GM12801 (cell line): ENCODE measurements around the gene TSEN54.

ENCODE experiments used
- TF ChIP-seq, protein P1 (sequence below): IDR thresholded peaks from one replicate; pipeline ENCODE4 v1.5.1; 2011; ENCODE audit warnings: control low read depth; ENCODE audit not compliant: insufficient read length; ENCODE audit errors: extremely low read depth

TSEN54 gene

DNA sequence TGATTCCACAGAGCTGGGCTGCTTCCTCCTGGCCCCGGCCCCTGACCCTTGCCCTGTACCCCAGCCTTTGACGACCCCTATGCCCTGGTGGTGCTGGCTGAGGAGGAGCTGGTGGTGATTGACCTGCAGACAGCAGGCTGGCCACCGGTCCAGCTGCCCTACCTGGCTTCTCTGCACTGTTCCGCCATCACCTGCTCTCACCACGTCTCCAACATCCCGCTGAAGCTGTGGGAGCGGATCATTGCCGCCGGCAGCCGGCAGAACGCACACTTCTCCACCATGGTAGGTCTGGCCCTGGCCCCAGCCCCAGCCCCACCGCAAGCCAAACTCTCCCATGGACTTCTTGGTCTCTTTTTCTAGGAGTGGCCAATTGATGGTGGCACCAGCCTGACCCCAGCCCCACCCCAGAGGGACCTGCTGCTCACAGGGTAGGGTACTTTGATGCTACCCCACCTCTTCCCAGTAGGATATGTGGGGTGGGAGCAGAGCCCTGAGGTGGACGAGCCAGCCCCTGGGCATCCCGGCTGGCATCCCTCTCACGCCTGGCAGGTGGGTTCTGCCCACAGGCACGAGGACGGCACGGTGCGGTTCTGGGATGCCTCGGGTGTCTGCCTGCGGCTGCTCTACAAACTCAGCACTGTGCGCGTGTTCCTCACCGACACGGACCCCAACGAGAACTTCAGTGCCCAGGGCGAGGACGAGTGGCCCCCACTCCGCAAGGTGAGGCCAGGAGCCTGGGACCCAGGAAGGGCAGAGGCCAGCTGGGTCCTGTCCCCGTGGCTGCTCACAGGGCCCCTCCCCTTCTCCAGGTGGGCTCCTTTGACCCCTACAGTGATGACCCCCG is 52.3 kb downstream of the TSEN54 start:
- TF ChIP-seq, protein P1, sequence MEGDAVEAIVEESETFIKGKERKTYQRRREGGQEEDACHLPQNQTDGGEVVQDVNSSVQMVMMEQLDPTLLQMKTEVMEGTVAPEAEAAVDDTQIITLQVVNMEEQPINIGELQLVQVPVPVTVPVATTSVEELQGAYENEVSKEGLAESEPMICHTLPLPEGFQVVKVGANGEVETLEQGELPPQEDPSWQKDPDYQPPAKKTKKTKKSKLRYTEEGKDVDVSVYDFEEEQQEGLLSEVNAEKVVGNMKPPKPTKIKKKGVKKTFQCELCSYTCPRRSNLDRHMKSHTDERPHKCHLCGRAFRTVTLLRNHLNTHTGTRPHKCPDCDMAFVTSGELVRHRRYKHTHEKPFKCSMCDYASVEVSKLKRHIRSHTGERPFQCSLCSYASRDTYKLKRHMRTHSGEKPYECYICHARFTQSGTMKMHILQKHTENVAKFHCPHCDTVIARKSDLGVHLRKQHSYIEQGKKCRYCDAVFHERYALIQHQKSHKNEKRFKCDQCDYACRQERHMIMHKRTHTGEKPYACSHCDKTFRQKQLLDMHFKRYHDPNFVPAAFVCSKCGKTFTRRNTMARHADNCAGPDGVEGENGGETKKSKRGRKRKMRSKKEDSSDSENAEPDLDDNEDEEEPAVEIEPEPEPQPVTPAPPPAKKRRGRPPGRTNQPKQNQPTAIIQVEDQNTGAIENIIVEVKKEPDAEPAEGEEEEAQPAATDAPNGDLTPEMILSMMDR = no peak

DNA sequence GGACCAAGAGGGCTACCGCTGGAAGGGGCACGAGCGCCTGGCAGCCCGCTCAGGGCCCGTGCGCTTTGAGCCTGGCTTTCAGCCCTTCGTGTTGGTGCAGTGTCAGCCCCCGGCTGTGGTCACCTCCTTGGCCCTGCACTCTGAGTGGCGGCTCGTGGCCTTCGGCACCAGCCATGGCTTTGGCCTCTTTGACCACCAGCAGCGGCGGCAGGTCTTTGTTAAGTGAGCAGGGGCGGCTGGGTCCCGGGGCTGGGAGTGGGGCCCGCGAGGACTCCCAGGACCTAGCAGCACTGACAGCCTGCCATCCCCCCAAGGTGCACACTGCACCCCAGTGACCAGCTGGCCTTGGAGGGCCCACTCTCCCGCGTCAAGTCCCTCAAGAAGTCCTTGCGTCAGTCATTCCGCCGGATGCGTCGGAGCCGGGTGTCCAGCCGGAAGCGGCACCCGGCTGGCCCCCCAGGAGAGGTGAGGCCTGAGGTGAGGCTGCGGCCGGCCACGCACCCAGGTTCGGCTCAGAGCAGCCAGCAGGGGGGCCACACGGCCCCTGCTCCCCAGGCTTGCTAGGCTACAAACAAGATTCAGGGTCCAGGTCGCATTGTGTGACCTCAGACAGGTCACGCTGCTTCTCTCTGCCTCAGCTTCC is 53.8 kb downstream of the TSEN54 start:
- TF ChIP-seq, protein P1 = no peak

DNA sequence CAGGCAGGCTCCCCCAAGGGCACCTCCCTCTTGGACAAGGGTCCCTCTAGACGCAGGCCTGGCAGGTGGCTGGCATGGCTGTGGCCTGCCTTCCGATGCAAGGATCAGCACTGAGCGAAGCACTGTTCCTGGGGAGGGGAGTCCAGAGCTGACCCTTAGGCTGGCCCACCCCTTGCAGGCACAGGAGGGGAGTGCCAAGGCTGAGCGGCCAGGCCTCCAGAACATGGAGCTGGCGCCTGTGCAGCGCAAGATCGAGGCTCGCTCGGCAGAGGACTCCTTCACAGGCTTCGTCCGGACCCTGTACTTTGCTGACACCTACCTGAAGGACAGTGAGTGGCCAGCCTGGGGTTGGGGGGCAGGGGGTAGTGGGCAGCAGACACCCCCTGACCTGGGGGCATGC is 54.4 kb downstream of the TSEN54 start:
- TF ChIP-seq, protein P1 = no peak

DNA sequence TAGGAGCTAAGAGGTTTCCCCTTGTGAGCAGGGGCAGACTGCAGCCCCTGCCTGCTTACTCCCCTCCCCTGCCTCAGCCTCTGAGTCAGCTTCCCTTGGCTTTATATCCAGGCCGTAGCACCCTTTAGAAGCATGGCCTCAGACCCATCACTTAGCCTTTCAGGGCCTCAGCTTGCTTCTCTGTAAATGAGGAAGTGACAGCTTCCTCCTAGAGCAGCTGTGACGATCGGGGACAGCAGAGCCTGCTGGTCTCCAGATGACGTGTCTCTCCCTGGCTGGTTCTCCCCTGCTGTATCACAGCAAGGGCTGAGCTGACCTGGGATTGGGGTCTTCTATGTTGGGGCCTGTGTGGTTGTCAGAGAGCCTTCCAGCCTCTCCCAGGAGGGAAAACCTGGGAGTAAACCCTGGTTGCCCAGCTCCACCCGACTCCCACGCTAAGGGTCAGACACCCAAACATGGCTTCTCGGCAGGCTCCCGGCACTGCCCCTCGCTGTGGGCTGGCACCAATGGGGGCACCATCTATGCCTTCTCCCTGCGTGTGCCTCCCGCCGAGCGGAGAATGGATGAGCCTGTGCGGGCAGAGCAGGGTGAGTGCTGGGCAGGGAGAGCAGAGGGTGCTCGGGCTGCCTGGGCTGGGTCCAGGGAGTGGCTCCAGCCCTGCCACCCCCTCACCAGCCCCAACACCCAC is 55.0 kb downstream of the TSEN54 start:
- TF ChIP-seq, protein P1 = no peak

DNA sequence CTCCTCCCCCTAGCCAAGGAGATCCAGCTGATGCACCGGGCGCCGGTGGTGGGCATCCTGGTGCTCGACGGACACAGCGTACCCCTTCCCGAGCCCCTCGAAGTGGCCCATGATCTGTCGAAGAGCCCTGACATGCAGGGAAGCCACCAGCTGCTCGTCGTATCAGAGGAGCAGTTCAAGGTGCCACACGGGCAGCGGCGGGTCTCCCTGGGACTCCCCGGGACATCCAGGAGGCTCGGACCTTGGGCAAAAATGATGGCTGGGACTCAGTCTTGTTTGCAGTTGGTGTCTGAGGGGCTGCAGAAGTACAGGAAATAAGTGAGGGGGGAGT is 55.5 kb downstream of the TSEN54 start:
- TF ChIP-seq, protein P1 = no peak

DNA sequence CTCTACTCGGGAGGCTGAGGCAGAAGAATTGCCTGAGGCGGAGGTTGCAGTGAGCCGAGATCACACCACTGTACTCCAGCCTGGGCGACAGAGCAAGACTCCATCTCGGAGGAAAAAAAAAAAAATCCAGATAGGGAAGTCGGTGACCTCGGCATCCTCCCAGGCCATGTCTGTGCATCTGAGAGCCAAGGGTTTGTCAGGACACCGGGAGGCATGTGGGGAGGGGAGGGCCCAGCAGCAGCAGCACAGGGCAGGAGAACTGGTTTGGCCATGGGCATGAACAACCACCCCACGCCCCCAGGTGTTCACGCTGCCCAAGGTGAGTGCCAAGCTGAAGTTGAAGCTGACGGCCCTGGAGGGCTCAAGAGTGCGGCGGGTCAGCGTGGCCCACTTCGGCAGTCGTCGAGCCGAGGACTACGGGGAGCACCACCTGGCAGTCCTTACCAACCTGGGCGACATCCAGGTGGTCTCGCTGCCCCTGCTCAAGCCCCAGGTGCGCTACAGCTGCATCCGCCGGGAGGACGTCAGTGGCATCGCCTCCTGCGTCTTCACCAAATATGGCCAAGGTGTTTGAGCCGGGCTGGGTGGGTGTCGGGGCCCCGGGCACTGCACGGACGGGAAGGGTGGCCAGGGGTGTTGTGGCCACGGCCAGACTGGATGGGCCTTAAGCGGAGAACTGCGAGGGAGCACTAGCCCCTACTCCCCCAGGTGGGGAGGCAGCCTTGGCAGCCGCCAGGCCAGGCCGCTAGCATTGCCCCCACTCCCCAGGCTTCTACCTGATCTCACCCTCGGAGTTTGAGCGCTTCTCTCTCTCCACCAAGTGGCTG is 56.6 kb downstream of the TSEN54 start:
- TF ChIP-seq, protein P1 = no peak

DNA sequence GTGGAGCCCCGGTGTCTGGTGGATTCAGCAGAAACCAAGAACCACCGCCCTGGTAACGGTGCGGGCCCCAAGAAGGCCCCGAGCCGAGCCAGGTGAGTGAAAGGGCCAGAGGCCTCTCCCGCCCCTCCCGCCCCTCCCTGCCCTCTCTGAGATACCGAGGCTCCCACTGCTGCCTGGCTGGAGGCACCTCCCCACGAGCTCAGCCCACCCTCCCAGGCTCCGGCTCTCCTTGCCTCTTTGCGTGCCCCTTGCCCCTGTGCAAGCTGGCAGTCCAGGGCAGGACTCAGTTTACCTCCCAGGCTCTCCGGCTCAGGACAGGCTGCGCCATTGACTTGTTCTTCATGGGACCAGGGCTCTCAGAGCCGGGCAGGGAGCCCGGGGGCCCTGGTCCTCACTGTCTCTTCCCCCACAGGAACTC is 57.2 kb downstream of the TSEN54 start:
- TF ChIP-seq, protein P1 = no peak
